Kidney epithelial cell (primary cell): ENCODE results near the gene ASAP2. TPM values are rescaled to one million over a fixed set of nuclear protein-coding genes. Genes with fewer than 3 reads are reported as not detected.

Source experiments
- DNase-seq: peaks from one replicate; pipeline ENCODE4 v3.0.0-alpha.2; 2010; ENCODE audit warnings: low read depth
- H3K27me3 ChIP-seq: 2 replicates; pipeline ENCODE4 v1.6.0; 2011; ENCODE audit warnings: low read length; ENCODE audit not compliant: control insufficient read depth, insufficient read depth
- H3K36me3 ChIP-seq: 2 replicates; pipeline ENCODE4 v1.5.1; 2011; ENCODE audit warnings: low read length; ENCODE audit not compliant: control insufficient read depth, insufficient read depth
- H3K4me3 ChIP-seq: 2 replicates; pipeline ENCODE4 v1.5.1; 2011; ENCODE audit warnings: low read depth, mild to moderate bottlenecking, control low read depth, low read length
- CTCF ChIP-seq: IDR thresholded peaks from 2 replicates; pipeline ENCODE4 v1.5.1; 2011; ENCODE audit warnings: mild to moderate bottlenecking, moderate library complexity, low read length, control low read depth, inconsistent platforms; ENCODE audit not compliant: insufficient read depth, poor library complexity, severe bottlenecking
- total RNA-seq: library from RNA; depleted of rRNA; stranded (reverse); fragments of >200 nt; gene quantifications from 2 replicates; pipeline ENCODE4 v1.2.3, GENCODE V29; 2015

The ASAP2 gene
- total RNA-seq, 1 donor from 2014 or later: 42.2 TPM

GRCh38 chr2:9219027-9219445, 12.4 kb downstream of the ASAP2 start:
- no peak for DNase-seq
- Histone ChIP-seq H3K27me3 (no peaks in the 10 kb centered on the region), H3K4me3 (no peak overlapping the region), H3K36me3 (no peaks in the 10 kb centered on the region)
- no peak for TF ChIP-seq CTCF

- Histone ChIP-seq H3K4me3 (no peak overlapping the region), H3K27me3 (no peaks in the 10 kb centered on the region), H3K36me3 (no peaks in the 10 kb centered on the region)
- TF ChIP-seq CTCF: no peak
- no peak for DNase-seq
Measured at GRCh38 chr2:9220201-9220600, 13.6 kb downstream of the ASAP2 start.

- no peak for TF ChIP-seq CTCF
Measured at GRCh38 chr2:9221223-9221622, 14.6 kb downstream of the ASAP2 start.

GRCh38 chr2:9222239-9222892, 15.8 kb downstream of the ASAP2 start:
- no peaks in the 10 kb centered on the region for H3K36me3 ChIP-seq
- DNase-seq: no peak
- no peak for TF ChIP-seq CTCF
- H3K27me3 ChIP-seq: no peaks in the 10 kb centered on the region
- no peak overlapping the region for H3K4me3 ChIP-seq

More at GRCh38 chr2:9221223-9221622, 14.6 kb downstream of the ASAP2 start:
- Histone ChIP-seq H3K27me3 (no peaks in the 10 kb centered on the region), H3K4me3 (no peak overlapping the region), H3K36me3 (no peaks in the 10 kb centered on the region)
- DNase-seq: no peak

GRCh38 chr2:9222893-9223287, 16.3 kb downstream of the ASAP2 start:
- H3K27me3 ChIP-seq: no peaks in the 10 kb centered on the region
- H3K4me3 ChIP-seq: no peak overlapping the region
- no peaks in the 10 kb centered on the region for H3K36me3 ChIP-seq
- no peak for TF ChIP-seq CTCF
- DNase-seq: no peak

GRCh38 chr2:9225806-9226205, 19.2 kb downstream of the ASAP2 start:
- no peak for TF ChIP-seq CTCF
- no peak overlapping the region for H3K4me3 ChIP-seq
- H3K27me3 ChIP-seq: no peaks in the 10 kb centered on the region
- no peaks in the 10 kb centered on the region for H3K36me3 ChIP-seq
- DNase-seq: no peak
